Neural cell (in vitro differentiated cells): ENCODE results near the gene FOSL1.

Experiments used
- CTCF ChIP-seq: fragments of 450-650 bp; IDR thresholded peaks from 2 replicates; pipeline ENCODE4 v1.5.1; 2014; ENCODE audit warnings: antibody characterized with exemption, mild to moderate bottlenecking, moderate library complexity; ENCODE audit not compliant: poor library complexity, severe bottlenecking
- EP300 ChIP-seq: fragments of 450-650 bp; conservative IDR thresholded peaks from 2 replicates; pipeline ENCODE4 v1.6.1; 2014; ENCODE audit warnings: antibody characterized with exemption, mild to moderate bottlenecking, moderate library complexity; ENCODE audit not compliant: poor library complexity, severe bottlenecking
- EZH2 ChIP-seq: fragments of 200-600, 300-800 bp; shearing (Covaris generic), sonication (generic); IDR thresholded peaks from 2 replicates; pipeline ENCODE4 v1.6.1; 2014; ENCODE audit warnings: antibody characterized with exemption, low read length, borderline replicate concordance, mild to moderate bottlenecking; ENCODE audit not compliant: insufficient read depth, poor library complexity, severe bottlenecking
- MXI1 ChIP-seq: fragments of 450-650 bp; conservative IDR thresholded peaks from 2 replicates; pipeline ENCODE4 v1.6.1; 2014; ENCODE audit warnings: antibody characterized with exemption, mild to moderate bottlenecking; ENCODE audit not compliant: poor library complexity, severe bottlenecking
- POLR2AphosphoS5 ChIP-seq: IDR thresholded peaks from 2 replicates; pipeline ENCODE4 v1.6.1; 2012
- RAD21 ChIP-seq: fragments of 450-650 bp; conservative IDR thresholded peaks from 2 replicates; pipeline ENCODE4 v1.6.1; 2014; ENCODE audit warnings: antibody characterized with exemption, mild to moderate bottlenecking, moderate library complexity
- REST ChIP-seq: IDR thresholded peaks from 2 replicates; pipeline ENCODE4 v1.6.1; 2012; ENCODE audit warnings: borderline replicate concordance
- TAF1 ChIP-seq: IDR thresholded peaks from 2 replicates; pipeline ENCODE4 v1.6.1; 2012; ENCODE audit warnings: low read depth

- no peak for TF ChIP-seq TAF1
- no peak for TF ChIP-seq CTCF
- no peak for TF ChIP-seq EP300
- no peak for TF ChIP-seq POLR2AphosphoS5
- TF ChIP-seq MXI1: no peak
- TF ChIP-seq REST: no peak
- no peak for TF ChIP-seq EZH2
- TF ChIP-seq RAD21: no peak
These were observed 39.1 kb downstream of the FOSL1 start for GRCh38 chr11:65861165-65861505.
